HPDE6-E6E7 (cell line): ENCODE data around the gene MED13L.
"Not testable (repeated sequence)": the region's sequence is repeated elsewhere in the genome, so short reads cannot be mapped to it uniquely, and the experiment has no call there.

Experiments
- DNase-seq: peaks from one replicate; pipeline ENCODE4 v3.0.0; 2011; ENCODE audit warnings: missing footprints; ENCODE audit errors: extremely low spot score

MED13L gene

GRCh38 chr12:116303929-116304328 lies 26.4 kb upstream of the MED13L start:
- DNase-seq, result no peak

DNA sequence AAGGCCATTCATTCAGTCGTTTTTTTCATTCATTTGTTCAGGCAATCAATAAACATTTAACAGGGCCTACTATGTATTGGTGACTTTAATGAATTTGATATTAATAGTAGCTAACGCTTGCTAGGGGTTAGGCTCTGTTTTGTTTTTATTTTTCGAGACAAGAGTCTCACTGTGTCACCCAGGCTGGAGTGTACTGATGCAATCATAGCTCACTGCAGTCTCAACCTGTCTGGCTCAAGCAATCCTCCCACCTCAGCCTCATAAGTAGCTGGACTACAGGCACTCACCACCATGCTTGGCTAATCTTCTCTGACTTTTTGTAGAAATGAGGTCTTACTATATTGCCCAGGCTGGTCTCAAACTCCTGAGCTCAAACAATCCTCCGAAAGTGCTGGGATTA lies 25.6 kb upstream of the MED13L start:
- DNase-seq, result no peak

GRCh38 chr12:116302166-116303058 lies 24.9 kb upstream of the MED13L start:
- no peak for DNase-seq

- DNase-seq, result no peak
Observed at GRCh38 chr12:116301621-116302020, 24.1 kb upstream of the MED13L start.

- no peak for DNase-seq
Observed at GRCh38 chr12:116299665-116300328, 22.3 kb upstream of the MED13L start.

DNA sequence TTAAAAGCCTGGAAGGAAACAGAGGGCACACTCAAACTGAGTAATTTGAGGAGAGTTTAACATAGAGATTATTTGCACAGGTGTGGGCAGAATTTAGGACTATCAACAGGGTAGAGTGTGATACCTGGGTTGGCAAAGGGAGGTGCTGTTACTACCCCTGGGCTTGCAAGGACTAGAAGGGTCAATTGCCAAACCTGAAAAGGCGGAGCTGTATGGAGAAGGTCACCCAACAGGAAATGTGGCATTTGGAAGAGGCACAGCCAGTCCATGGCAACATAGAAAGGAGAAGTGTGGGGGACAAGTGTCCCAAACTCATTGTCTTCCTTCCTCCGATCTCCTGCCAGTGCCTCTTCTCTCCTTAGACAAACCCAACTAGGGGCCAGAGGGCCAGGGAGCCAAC lies 21.6 kb upstream of the MED13L start:
- no peak for DNase-seq

DNA sequence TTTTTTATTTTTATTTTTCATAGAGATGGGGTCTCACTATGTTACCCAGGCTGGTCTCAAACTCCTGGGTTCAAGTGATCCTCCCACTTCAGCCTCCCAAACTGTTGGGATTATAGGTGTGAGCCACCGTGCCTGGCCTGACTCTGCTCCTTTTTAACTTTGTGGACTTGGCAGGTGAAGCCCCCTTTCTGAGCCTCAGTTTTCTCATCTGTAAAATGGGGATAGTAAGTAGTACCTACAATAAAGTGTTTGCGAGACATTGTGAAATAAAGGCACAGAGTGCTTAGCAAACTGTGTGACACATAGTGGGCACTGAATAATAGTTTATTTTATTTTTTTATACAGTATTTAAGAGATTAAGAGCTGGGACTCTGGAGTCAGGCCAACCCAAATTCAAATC lies 21.1 kb upstream of the MED13L start:
- DNase-seq, result no peak

DNA sequence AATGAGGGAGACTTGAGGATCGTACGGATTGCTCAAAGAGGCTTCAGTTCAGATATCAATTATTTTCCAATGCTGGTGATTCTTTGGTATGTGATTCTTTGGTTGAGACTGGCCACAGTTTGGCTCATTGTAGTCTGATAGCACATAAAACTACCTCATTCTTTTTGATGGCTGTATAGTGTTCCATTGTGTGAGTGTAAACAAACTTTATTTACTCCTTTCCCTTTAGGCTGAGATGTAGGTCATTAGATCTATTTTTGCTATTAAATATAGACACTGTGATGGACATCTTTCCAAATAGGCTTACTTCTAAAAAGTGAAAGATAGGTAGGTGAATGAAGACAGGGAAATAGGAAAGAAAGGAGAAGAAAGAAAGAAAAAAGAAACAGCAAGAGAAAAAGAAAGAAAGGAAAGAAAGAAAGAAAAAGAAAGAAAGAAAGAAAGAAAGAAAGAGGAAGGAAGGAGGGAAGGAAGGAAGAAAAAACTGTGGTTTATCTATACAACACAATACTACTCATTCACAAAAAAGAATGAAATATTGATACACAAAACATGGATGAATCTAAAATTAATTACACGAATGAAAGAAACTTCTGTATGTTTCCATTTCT lies 19.8 kb upstream of the MED13L start:
- no peak for DNase-seq

DNA sequence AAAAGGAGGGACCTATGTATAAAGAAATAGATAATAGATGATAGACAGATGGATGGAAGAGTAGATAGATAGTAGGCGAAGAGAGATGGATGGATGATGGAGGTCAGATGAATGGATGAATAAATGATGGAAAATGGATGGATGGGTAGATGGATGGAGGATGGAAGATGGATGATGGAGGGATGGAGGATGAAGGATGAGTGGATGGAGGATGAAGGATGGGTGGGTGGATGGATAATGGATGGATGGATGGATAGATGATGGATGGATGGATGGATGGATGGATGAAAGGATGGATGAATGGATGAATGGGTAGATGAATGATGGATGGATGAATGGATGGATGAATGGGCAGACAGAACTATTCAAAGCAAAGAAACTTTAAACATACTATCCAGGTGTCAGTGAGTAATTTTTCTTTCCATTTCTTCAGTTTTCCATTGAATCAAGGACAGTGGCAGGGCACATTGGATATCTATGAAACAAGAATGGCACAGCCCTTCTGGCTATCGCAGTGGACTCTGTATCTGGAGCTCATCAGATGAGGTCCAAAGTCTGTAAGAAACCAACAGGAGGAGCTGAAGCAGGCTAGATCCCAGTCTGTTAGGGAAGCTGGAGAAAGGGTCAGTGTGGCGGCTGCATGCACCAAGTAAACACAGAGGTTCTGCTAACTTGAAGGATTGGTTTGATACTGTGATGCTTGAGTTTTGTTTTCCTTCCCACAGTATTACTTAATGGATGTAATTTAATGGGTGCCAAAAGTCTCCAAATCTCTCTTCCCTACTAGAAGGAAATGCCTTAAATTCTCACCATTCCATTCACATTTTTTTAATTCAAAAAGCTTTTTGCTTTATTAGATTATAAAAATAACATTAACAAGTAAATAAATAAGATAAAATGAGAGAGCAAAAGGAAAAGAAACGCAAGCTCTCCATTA lies 18.1 kb upstream of the MED13L start:
- no peak for DNase-seq

GRCh38 chr12:116294454-116295165 lies 17.1 kb upstream of the MED13L start:
- DNase-seq, result no peak

- no peak for DNase-seq
Observed at GRCh38 chr12:116293687-116294453, 16.4 kb upstream of the MED13L start.

- DNase-seq, result no peak
Observed at GRCh38 chr12:116291218-116291617, 13.7 kb upstream of the MED13L start.

DNA sequence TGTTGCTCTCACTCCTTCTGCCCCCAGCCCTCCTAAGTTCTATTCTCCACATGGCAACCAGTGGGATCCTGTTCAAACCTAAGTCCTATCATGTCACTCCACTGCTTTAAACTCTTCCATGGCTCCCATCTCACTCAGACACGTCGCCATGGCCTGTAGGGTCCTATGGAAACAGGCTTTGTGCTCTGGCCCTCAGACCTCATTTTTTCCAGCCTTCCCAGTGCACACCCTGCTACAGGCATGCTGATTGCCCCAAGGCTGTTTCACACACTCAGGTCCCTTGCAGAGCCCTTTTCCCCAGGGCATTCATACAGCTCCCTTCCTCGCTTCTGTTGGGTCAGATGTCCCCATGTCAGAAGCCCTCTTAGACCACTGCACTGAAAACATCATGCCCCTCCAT lies 11.2 kb upstream of the MED13L start:
- no peak for DNase-seq

DNA sequence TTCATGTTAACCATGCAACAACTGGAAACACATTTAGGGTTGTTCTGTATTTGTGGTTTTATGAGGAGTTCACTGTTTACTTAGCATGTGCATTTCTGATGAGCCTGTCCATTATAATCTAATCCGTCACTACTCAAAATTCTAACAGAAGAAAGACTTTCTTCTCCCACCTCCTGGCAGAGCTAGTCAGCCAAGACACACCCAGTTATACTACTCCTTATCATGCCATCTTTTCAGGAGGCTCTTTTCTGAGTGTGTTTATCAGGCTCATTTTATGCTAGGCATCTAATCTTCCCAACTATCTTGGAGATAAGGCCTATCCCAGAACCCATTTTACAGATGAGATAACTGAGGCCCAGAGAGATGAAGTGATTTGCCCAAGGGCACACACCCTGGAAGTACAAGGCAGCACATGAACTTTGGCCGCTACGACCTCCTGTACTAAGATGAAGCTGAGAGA lies 10.4 kb upstream of the MED13L start:
- no peak for DNase-seq

DNA sequence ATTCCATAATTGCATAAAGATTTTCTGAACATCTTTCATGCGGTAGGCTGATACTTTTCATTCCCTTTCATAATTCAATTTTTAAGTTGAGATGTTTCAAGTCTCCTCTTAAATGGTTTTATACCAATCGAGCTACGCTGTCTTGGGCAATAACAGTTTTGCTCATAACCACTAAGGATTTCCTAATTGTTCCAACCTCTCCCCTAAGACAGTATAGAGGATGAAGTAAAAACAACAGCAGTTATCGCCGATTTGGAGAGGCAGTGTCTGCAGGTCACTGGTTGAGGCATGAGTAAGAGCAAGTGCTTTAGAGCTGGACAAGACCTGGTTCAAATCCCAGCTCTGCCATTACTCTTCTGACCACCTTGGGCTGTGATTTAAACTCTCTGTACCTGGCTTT lies 6.9 kb upstream of the MED13L start:
- no peak for DNase-seq

- not testable (repeated sequence) for DNase-seq
Observed at GRCh38 chr12:116283881-116284280, 6.4 kb upstream of the MED13L start.

- no peak for DNase-seq
Observed at GRCh38 chr12:116282371-116283286, 5.1 kb upstream of the MED13L start.

GRCh38 chr12:116280595-116281290 lies 3.2 kb upstream of the MED13L start:
- no peak for DNase-seq
